Renal cortex interstitium (tissue), 11 donors: Measurements from ENCODE around the gene PPARA. TPM values are rescaled to one million over a fixed set of nuclear protein-coding genes. Genes with fewer than 3 reads are reported as not detected.

ENCODE experiments used
- DNase-seq, 11 donors: peaks; one replicate each; pipeline ENCODE4 v3.0.0-alpha.2; 2013; ENCODE audit warnings: low read depth in 9 of 11, low spot score in 4 of 11; ENCODE audit errors: extremely low read depth in 1 of 11
- polyA plus RNA-seq, 3 donors: library from polyadenylated mRNA; unstranded; fragments of 120-200 nt; gene quantifications; one replicate each; pipeline ENCODE4 v1.2.1, GENCODE V29; 2013; ENCODE audit not compliant: insufficient read length in 3 of 3

The PPARA gene
- polyA plus RNA-seq, 3 donors: 25.1 to 34.1 (median 26.3) TPM

GRCh38 chr22:46292173-46292572, 141.8 kb downstream of the PPARA start:
- no peak for DNase-seq

- DNase-seq: no peak
Observed at GRCh38 chr22:46292732-46293131, 142.4 kb downstream of the PPARA start.

Other genes starting within 250 kb of the PPARA start
- 10 to 100 TPM in 1 of 3 donors, 1 to 10 TPM in 2; 5.8 to 11.1 (median 9.6) TPM for gene WNT7B, start 173.4 kb upstream of the PPARA start, polyA plus RNA-seq
- gene CDPF1, start 99.8 kb downstream of the PPARA start, polyA plus RNA-seq: 10 to 100 TPM; 12.6 to 14.2 (median 13.1) TPM
- gene PKDREJ, start 112.8 kb downstream of the PPARA start, polyA plus RNA-seq: under 1 TPM; 0.36 to 0.53 (median 0.45) TPM
- 10 to 100 TPM; 51.1 to 65.2 (median 52.8) TPM for gene TTC38, start 117.5 kb downstream of the PPARA start, polyA plus RNA-seq
- gene GTSE1, start 146.3 kb downstream of the PPARA start, polyA plus RNA-seq: 10 to 100 TPM; 17.2 to 19.3 (median 17.9) TPM
- 10 to 100 TPM; 49.7 to 61.8 (median 59.2) TPM for gene TRMU, start 185.2 kb downstream of the PPARA start, polyA plus RNA-seq